Endothelial cell of umbilical vein (primary cell): ENCODE results near the gene ARHGEF7. TPM values are rescaled to one million over a fixed set of nuclear protein-coding genes. Genes with fewer than 3 reads are reported as not detected.

ENCODE experiments used
- BruUV-seq: library from RNA; stranded (reverse); fragments of 400-500 nt; replicated peaks from 2 replicates; lab custom pipeline; 2021; lab: Mats Ljungman, UMichigan
- CTCF ChIA-PET: fragments of 300-600, 350-600 bp; sonication (Branson Sonifier 250); formaldehyde crosslinking; loops from one replicate; lab custom pipeline; 2021; ENCODE audit warnings: antibody characterized with exemption, inconsistent platforms; lab: Charles Lee
- POLR2A ChIA-PET: fragments of 300-600, 350-600 bp; sonication (Branson Sonifier 250); formaldehyde crosslinking; loops from one replicate; lab custom pipeline; 2021; ENCODE audit warnings: antibody characterized with exemption, inconsistent platforms; lab: Charles Lee
- DNase-seq: peaks from one replicate; pipeline ENCODE4 v3.0.0-alpha.2; 2011; ENCODE audit warnings: low read depth, low spot score
- FAIRE-seq: peaks from 2 replicates; lab custom pipeline; 2011; peaks lifted over from hg19 to GRCh38; lab: Jason Lieb, UNC
- H2AFZ ChIP-seq: 2 replicates; pipeline ENCODE4 v1.6.0; 2012; ENCODE audit warnings: low read depth, low read length, control low read depth, inconsistent platforms
- H3K27ac ChIP-seq: 2 replicates; pipeline ENCODE4 v1.5.1; 2011; ENCODE audit warnings: low read depth, mild to moderate bottlenecking, control low read depth, low read length, moderate library complexity; ENCODE audit not compliant: insufficient read depth
- H3K27me3 ChIP-seq, 2 experiments: 2 replicates each; pipeline versions ENCODE4 v1.6.0 to v1.6.1; 2011; ENCODE audit warnings: low read length in 2 of 2, mixed read lengths in 1 of 2; ENCODE audit not compliant: control insufficient read depth in 2 of 2, insufficient read depth in 2 of 2
- H3K36me3 ChIP-seq, 2 experiments: 2 replicates in 1 of 2; 3 replicates in 1 of 2; pipeline ENCODE4 v1.5.1; 2011; ENCODE audit warnings: low read length in 2 of 2, mild to moderate bottlenecking in 1 of 2, moderate library complexity in 1 of 2; ENCODE audit not compliant: control insufficient read depth in 2 of 2, insufficient read depth in 2 of 2; ENCODE audit errors: extremely low read depth in 1 of 2
- H3K4me1 ChIP-seq: 3 replicates; pipeline ENCODE4 v1.5.1; 2011; ENCODE audit warnings: mild to moderate bottlenecking, low read length; ENCODE audit not compliant: control insufficient read depth, insufficient read depth; ENCODE audit errors: extremely low read depth
- H3K4me2 ChIP-seq: 2 replicates; pipeline ENCODE4 v1.6.1; 2011; ENCODE audit warnings: low read length, control low read depth, mixed read lengths; ENCODE audit not compliant: insufficient read depth
- H3K4me3 ChIP-seq, 3 experiments: fragments of 200-600 bp in 1 of 3; sonication (generic), shearing (Covaris generic) in 1 of 3; replicated peaks in 1 of 3; 2 replicates each; pipeline ENCODE4 v1.5.1; 2011 to 2016; ENCODE audit warnings: control low read depth in 3 of 3, low read length in 3 of 3, mild to moderate bottlenecking in 2 of 3, inconsistent platforms in 1 of 3, low read depth in 1 of 3, moderate library complexity in 1 of 3; ENCODE audit not compliant: insufficient read depth in 1 of 3
- H3K79me2 ChIP-seq: 2 replicates; pipeline ENCODE4 v1.6.0; 2012; ENCODE audit warnings: low read length, inconsistent platforms; ENCODE audit not compliant: control insufficient read depth, insufficient read depth
- H3K9ac ChIP-seq: replicated peaks from 2 replicates; pipeline ENCODE3; 2011; ENCODE audit warnings: low read length, control low read depth; ENCODE audit not compliant: insufficient read depth; ENCODE audit errors: extremely low read depth
- H3K9me1 ChIP-seq: replicated peaks from 3 replicates; pipeline ENCODE4 v1.6.0; 2011; ENCODE audit warnings: mild to moderate bottlenecking, low read length; ENCODE audit not compliant: control insufficient read depth, insufficient read depth; ENCODE audit errors: extremely low read depth
- H3K9me3 ChIP-seq: replicated peaks from 2 replicates; pipeline ENCODE4 v1.5.1; 2012; ENCODE audit warnings: low read length, inconsistent platforms; ENCODE audit not compliant: control insufficient read depth, insufficient read depth
- H4K20me1 ChIP-seq: replicated peaks from 2 replicates; pipeline ENCODE3; 2011; ENCODE audit warnings: mild to moderate bottlenecking, low read length; ENCODE audit not compliant: control insufficient read depth, insufficient read depth; ENCODE audit errors: extremely low read depth
- EZH2 ChIP-seq: IDR thresholded peaks from 2 replicates; pipeline ENCODE4 v1.6.1; 2012; ENCODE audit warnings: borderline replicate concordance, low read depth, mild to moderate bottlenecking, moderate library complexity, low read length, inconsistent platforms; ENCODE audit not compliant: severe bottlenecking
- FOS ChIP-seq: IDR thresholded peaks from 2 replicates; pipeline ENCODE4 v1.6.1; 2011; ENCODE audit warnings: mild to moderate bottlenecking, low read length, moderate library complexity, borderline replicate concordance; ENCODE audit not compliant: insufficient read depth
- GATA2 ChIP-seq: IDR thresholded peaks from 2 replicates; pipeline ENCODE4 v1.7.0; 2011; ENCODE audit warnings: low read depth, mild to moderate bottlenecking, moderate library complexity, mixed read lengths, low read length; ENCODE audit not compliant: insufficient read length, insufficient read depth
- JUN ChIP-seq: IDR thresholded peaks from 2 replicates; pipeline ENCODE4 v1.6.1; 2011; ENCODE audit warnings: borderline replicate concordance, low read depth; ENCODE audit not compliant: insufficient read length, insufficient read depth
- MYC ChIP-seq: IDR thresholded peaks from one replicate; pipeline ENCODE4 v1.6.1; 2011; ENCODE audit warnings: mild to moderate bottlenecking, low read depth, low read length
- POLR2A ChIP-seq: IDR thresholded peaks from 2 replicates; pipeline ENCODE4 v1.6.1; 2012; ENCODE audit warnings: low read depth, mild to moderate bottlenecking, control low read depth, low read length
- POLR2AphosphoS5 ChIP-seq: IDR thresholded peaks from 2 replicates; pipeline ENCODE4 v1.6.1; 2012; ENCODE audit warnings: low read depth, mild to moderate bottlenecking, control low read depth, low read length, moderate library complexity; ENCODE audit not compliant: insufficient read depth
- dilution Hi-C: fragments of 300-500 bp; cut with MboI; formaldehyde crosslinking; loops from one replicate; pipeline ENCODE4 v1.15.0; 2019; ENCODE audit warnings: low sequenced_read_pairs; ENCODE audit not compliant: extremely low pct_ligation_motif_present
- intact Hi-C: fragments of 100-400 bp; cut with micrococcal nuclease; formaldehyde crosslinking; loops from one replicate; pipeline ENCODE4 v1.10.0; 2022
- polyA plus RNA-seq, 4 experiments: library from polyadenylated mRNA; depleted of rRNA in 3 of 4; stranded (reverse) in 3 of 4; unstranded in 1 of 4; fragments of >200 nt; gene quantifications; 2 replicates each; pipeline versions ENCODE4 v1.2.1 to v1.2.3, GENCODE V29; 2011 to 2012; ENCODE audit warnings: missing spikeins in 1 of 4
- total RNA-seq: library from RNA; stranded (reverse); gene quantifications from 2 replicates; pipeline ENCODE4 v1.2.3, GENCODE V29; 2021
- TF ChIP-seq, protein P1 (sequence below): IDR thresholded peaks from 2 replicates; pipeline ENCODE4 v1.6.1; 2011; ENCODE audit not compliant: insufficient read depth, insufficient read length
- TF ChIP-seq, protein P2 (sequence below), 2 donors: IDR thresholded peaks; 1 replicate in 1 of 2; 2 replicates in 1 of 2; pipeline ENCODE4 v1.5.1; 2011; ENCODE audit warnings: low read length in 2 of 2, mild to moderate bottlenecking in 2 of 2, moderate library complexity in 2 of 2, control low read depth in 1 of 2, inconsistent platforms in 1 of 2, low read depth in 1 of 2; ENCODE audit not compliant: insufficient read depth in 1 of 2; ENCODE audit errors: extremely low read depth in 1 of 2

Gene ARHGEF7
- total and polyA plus RNA-seq, 2 donors (not counting 3 experiments of a cell fraction or from before 2014, with no cell fraction given), result 94.9 to 155 TPM

DNA sequence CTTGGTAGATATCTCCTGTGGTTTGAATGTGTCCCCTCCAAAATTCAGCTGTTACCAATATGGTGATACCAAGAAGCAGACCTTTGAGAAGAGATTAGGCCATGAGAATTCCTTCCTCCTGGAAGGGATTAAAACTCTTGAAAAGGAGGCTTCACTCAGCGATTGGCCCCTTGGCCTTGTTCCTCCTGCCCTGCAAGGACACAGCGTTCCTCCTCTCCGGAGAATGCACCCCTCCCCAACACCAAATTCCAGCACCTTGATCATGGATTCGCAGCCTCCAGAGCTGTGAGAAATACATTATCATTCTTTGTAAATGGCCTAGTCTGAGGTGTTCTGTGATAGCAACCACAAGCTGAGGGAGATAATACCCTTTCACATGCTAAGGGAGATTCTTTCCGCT is 34.5 kb upstream of the ARHGEF7 start:
- intact Hi-C loops (no loop called here), dilution Hi-C loops (no loop called here)
- Histone ChIP-seq H3K4me2 (no peak overlapping the region), H3K36me3 (no peaks in the 10 kb centered on the region), H3K9ac (no peak overlapping the region), H3K9me1 (no peaks in the 10 kb centered on the region), H3K4me1 (no peaks in the 10 kb centered on the region), H3K9me3 (no peaks in the 10 kb centered on the region), H3K27ac (no peak overlapping the region), H3K4me3 (no peak overlapping the region), H3K79me2 (no peaks in the 10 kb centered on the region), H2AFZ (no peak overlapping the region), H4K20me1 (no peaks in the 10 kb centered on the region), H3K27me3 (no peaks in the 10 kb centered on the region)
- CTCF ChIA-PET, result interaction anchor here (2.8 kb wide), 1 partner anchor 13 kb away, joined by 15 read pairs; no protein-coding TSS in a partner anchor
- FAIRE-seq (no peak), DNase-seq (no peak)
- POLR2A ChIA-PET, result no interaction called here
- TF ChIP-seq, protein P1, sequence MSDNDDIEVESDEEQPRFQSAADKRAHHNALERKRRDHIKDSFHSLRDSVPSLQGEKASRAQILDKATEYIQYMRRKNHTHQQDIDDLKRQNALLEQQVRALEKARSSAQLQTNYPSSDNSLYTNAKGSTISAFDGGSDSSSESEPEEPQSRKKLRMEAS, result no peak
- no peak for TF ChIP-seq POLR2AphosphoS5
- TF ChIP-seq EZH2, result no peak
- TF ChIP-seq GATA2, result no peak
- no peak for TF ChIP-seq FOS
- TF ChIP-seq JUN, result no peak
- no peak for TF ChIP-seq POLR2A
- no peak for TF ChIP-seq MYC
- TF ChIP-seq, protein P2, sequence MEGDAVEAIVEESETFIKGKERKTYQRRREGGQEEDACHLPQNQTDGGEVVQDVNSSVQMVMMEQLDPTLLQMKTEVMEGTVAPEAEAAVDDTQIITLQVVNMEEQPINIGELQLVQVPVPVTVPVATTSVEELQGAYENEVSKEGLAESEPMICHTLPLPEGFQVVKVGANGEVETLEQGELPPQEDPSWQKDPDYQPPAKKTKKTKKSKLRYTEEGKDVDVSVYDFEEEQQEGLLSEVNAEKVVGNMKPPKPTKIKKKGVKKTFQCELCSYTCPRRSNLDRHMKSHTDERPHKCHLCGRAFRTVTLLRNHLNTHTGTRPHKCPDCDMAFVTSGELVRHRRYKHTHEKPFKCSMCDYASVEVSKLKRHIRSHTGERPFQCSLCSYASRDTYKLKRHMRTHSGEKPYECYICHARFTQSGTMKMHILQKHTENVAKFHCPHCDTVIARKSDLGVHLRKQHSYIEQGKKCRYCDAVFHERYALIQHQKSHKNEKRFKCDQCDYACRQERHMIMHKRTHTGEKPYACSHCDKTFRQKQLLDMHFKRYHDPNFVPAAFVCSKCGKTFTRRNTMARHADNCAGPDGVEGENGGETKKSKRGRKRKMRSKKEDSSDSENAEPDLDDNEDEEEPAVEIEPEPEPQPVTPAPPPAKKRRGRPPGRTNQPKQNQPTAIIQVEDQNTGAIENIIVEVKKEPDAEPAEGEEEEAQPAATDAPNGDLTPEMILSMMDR (IDR thresholded peaks at IDR 0.05; ENCODE audit: extremely low read depth in 1 of 2, insufficient read depth in 1 of 2, low read depth in 1 of 2, low read length in 2 of 2), result no peak
- BruUV-seq, result no TSS peak
